ENCODE measurements around the gene ATP9B. TPM values are rescaled to one million over a fixed set of nuclear protein-coding genes. Genes with fewer than 3 reads are reported as not detected.
A peak's percentile ranks its signal among the peaks of the same experiment; 100 is the strongest.

ATP9B gene
- total RNA-seq, 1 donor from 2014 or later, result 22.7 TPM

DNA sequence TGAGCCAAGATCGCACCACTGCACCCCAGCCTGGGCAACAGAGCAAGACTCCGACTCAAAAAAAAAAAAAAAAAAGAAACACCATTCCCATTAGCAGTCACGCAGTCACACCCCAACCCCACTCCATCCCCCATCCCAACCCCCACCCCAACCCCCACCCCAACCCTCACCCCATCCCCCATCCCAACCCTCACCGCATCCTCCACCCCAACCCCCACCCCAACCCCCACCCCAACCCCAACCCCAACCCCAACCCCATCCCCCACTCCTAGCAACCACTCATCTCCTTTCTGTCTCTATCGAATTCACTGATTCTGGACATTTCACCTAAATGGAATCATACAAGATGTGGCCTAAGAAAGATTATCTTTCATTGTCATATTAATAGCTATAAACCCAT, 25.9 kb upstream of the ATP9B start:
- H3K4me3 ChIP-seq (ENCODE audit: low read depth, low read length), result no peak overlapping the region
- TF ChIP-seq CTCF (conservative IDR thresholded peaks at IDR 0.05; ENCODE audit: low read depth, low read length), result no peak
- no peak for DNase-seq (ENCODE audit: low read depth)

DNA sequence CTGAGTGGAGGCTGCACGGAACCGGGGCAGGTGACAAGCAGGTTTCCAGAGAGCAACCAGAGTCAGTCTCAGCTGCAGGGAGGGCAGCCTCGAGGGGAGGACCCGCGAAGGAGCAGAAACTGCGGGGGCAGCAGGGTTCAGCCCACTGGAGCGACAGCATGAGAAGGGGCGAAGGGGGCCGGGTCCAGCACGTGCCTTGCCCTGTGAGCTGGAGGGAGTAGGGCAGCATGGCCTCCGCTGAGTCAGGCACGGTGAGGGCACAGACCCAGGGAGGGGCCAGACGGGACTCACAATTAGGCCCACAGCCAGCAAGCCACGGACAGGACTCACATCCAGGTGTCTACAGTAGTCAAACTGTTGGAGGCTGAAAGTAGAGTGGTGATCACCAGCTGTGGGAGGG, 22.7 kb upstream of the ATP9B start:
- DNase-seq (ENCODE audit: low read depth), result no peak
- H3K4me3 ChIP-seq (ENCODE audit: low read depth, low read length), result peak overlapping the region; percentile 47
- no peak for TF ChIP-seq CTCF (conservative IDR thresholded peaks at IDR 0.05; ENCODE audit: low read depth, low read length)

DNA sequence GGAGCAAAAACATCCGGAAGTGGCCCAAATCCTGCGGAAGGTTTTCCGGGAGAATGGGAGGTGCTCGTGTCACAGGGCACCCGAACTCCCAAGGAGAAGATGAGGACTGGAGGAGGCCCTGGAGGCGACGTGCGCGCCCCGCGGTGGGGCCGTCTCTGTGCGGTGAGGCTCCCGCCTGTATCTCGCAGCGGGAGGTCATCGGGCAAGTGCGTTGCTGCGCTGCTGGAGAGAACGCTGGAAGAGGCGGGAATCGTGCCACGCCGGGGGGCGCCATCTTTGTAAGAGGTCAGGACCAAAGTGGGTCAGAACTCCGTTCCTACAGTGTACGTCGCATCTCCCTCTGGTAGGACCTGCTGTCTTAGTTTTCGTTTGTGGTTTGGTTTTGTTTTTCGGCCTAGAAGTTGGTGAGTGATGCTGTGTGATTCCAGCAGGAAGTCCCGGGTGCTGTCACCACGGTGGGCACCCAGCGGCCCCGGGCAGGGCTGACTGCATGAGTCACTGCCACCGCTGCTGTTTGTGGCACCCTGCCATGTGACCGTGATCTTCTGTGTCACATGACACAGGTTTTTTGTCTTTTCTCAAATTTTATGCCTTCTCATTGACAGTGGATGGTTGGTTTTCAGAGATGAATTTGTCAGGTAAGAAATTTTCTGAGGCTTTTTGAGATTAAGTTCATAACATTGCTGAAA, 21.5 kb upstream of the ATP9B start:
- DNase-seq (ENCODE audit: low read depth), result no peak
- no peak overlapping the region for H3K4me3 ChIP-seq (ENCODE audit: low read depth, low read length)
- no peak for TF ChIP-seq CTCF (conservative IDR thresholded peaks at IDR 0.05; ENCODE audit: low read depth, low read length)

DNA sequence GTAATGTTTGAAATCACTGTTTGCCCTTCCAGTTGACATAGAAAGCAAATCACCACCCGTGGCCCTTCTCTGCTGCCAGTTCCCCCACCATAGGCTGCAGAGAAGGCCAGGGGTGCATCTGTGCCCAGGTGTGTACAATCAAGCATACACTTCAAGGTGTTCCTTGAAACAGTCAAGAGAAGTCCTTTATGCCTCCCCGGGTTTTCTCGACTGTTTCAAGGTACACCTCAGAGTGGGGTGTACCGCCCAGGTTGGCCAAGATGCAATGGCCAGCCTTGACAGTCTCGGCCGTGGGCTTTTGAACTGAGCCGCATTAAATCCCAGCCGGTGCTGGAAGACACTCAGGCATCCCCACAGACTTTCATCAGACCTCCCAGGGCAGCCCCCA, 21.0 kb upstream of the ATP9B start:
- no peak for DNase-seq (ENCODE audit: low read depth)
- H3K4me3 ChIP-seq (ENCODE audit: low read depth, low read length), result no peak overlapping the region
- TF ChIP-seq CTCF (conservative IDR thresholded peaks at IDR 0.05; ENCODE audit: low read depth, low read length), result no peak

DNA sequence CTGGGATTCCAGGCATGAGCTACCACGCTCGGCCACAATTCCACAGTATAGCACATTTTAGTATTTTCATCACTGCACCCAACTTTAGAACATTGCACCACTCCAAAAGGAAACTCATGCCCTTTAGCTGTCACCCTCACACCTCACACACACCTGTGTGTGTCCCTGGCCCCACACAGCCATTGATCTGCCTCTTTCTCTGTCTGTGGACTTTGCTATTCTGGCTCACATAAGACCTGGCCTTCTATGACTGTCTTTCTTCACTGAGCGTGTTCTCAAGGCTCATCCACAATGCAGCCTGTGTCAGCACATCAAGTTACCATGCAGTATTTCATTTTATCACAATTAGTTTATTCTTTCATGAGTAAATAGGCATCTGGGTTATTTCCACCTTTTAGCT, 19.7 kb upstream of the ATP9B start:
- H3K4me3 ChIP-seq (ENCODE audit: low read depth, low read length), result no peak overlapping the region
- no peak for TF ChIP-seq CTCF (conservative IDR thresholded peaks at IDR 0.05; ENCODE audit: low read depth, low read length)
- DNase-seq (ENCODE audit: low read depth), result no peak

GRCh38 chr18:79050005-79050404, 19.2 kb upstream of the ATP9B start:
- TF ChIP-seq CTCF (conservative IDR thresholded peaks at IDR 0.05; ENCODE audit: low read depth, low read length), result no peak
- H3K4me3 ChIP-seq (ENCODE audit: low read depth, low read length), result no peak overlapping the region
- DNase-seq (ENCODE audit: low read depth), result no peak

DNA sequence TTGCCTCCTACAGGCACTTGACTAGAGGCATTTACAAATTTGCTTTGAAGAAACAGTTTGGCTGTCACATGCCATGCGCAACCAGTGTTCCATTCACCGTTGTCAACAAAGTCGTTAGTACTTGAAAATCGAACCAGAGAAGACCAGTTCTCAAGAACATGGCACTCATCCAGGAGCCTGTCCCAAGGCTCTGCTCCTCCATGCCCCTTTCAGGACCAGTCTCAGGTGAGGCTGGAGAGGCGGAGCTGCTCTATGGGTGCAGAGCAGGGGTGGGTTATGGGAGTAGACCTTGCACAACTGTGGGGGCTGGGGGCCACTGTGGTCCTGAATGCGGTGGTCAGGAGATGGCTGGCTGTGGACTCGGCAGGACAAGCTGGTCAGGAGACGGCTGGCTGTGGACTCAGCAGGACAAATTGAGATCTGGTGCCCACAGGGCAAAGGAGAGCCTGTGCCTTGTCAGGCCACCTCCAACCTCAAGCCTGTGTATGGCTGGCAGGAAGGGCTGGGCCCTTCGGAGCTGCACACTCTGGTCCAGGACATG, 12.3 kb upstream of the ATP9B start:
- H3K4me3 ChIP-seq (ENCODE audit: low read depth, low read length), result no peak overlapping the region
- no peak for DNase-seq (ENCODE audit: low read depth)
- TF ChIP-seq CTCF (conservative IDR thresholded peaks at IDR 0.05; ENCODE audit: low read depth, low read length), result no peak
